NB4 (cell line): Measurements from ENCODE around the gene ADAMTS6.

ENCODE experiments used
- CTCF ChIP-seq: IDR thresholded peaks from one replicate; pipeline ENCODE4 v1.5.1; 2012; ENCODE audit warnings: low read depth, low read length
- MAX ChIP-seq: IDR thresholded peaks from 2 replicates; pipeline ENCODE4 v1.6.1; 2011; ENCODE audit warnings: low read depth, low read length
- POLR2A ChIP-seq: IDR thresholded peaks from 2 replicates; pipeline ENCODE4 v1.6.1; 2011; ENCODE audit warnings: mild to moderate bottlenecking; ENCODE audit not compliant: insufficient read length; ENCODE audit errors: extremely low read depth

- TF ChIP-seq CTCF = no peak
- TF ChIP-seq POLR2A = no peak
- no peak for TF ChIP-seq MAX
Observed at GRCh38 chr5:65426656-65427055, 55.1 kb downstream of the ADAMTS6 start.
